ENCODE data around the gene GABPB2. TPM values are rescaled to one million over a fixed set of nuclear protein-coding genes. Genes with fewer than 3 reads are reported as not detected.
A peak's percentile ranks its signal among the peaks of the same experiment; 100 is the strongest.

Gene GABPB2
- total and polyA plus RNA-seq, 2 experiments from 2014 or later: 1.1 to 2.6 TPM

GRCh38 chr1:151158751-151159251, 88.2 kb downstream of the GABPB2 start:
- Mint-ChIP-seq H3K4me1 (peaks cover 12% of the 10 kb centered on the region; the same call in 2 of the 3 replicates), H3K4me3 (no peak overlapping the region), H3K27ac (no peak overlapping the region), H3K36me3 (ENCODE audit: low read depth) (peaks cover 13% of the 10 kb centered on the region), H3K27me3 (ENCODE audit: insufficient read depth, low read depth, poor library complexity) (peaks cover 11% of the 10 kb centered on the region), H3K9me3 (no peaks in the 10 kb centered on the region)
- H2AFZ ChIP-seq: no peak overlapping the region
- no peaks in the 10 kb centered on the region for H3K9me2 ChIP-seq (ENCODE audit: insufficient read depth)
- no peaks in the 10 kb centered on the region for H4K20me1 ChIP-seq (replicated peaks; ENCODE audit: insufficient read depth)
- DNase-seq (ENCODE audit: low spot score) (peak; percentile 40), ATAC-seq (peak; percentile 20; the same call in 1 of the 3 replicates)
- H3K27ac ChIP-seq (ENCODE audit: low read depth): no peak overlapping the region
- TF ChIP-seq STAT1 (IDR thresholded peaks at IDR 0.05; ENCODE audit: unreplicated experiment) (no peak), EZH2phosphoT487 (IDR thresholded peaks at IDR 0.05; ENCODE audit: unreplicated experiment) (no peak), JUNB (IDR thresholded peaks at IDR 0.05; ENCODE audit: unreplicated experiment) (no peak), CREB1 (CRISPR knock-in tag; IDR thresholded peaks at IDR 0.05; ENCODE audit: low read depth) (no peak)
- no peak overlapping the region for H3K4me2 ChIP-seq
- 0 out of 2 replicates have a peak, but pooled peaks cover 6% of the 10 kb centered on the region for H3K36me3 ChIP-seq (ENCODE audit: insufficient read depth)
- no peaks in the 10 kb centered on the region; the same call in 1 of the 2 replicates for H3F3A ChIP-seq (replicated peaks; ENCODE audit: low read depth)
- H3K79me2 ChIP-seq (replicated peaks; ENCODE audit: insufficient read depth): no peaks in the 10 kb centered on the region
- H3K4me3 ChIP-seq: no peak overlapping the region
- peaks cover 5% of the 10 kb centered on the region; the same call in 1 of the 2 replicates for H3K4me1 ChIP-seq (ENCODE audit: insufficient read depth)
- no peaks in the 10 kb centered on the region for H3K27me3 ChIP-seq (ENCODE audit: insufficient read depth)

GRCh38 chr1:151159373-151159772, 88.8 kb downstream of the GABPB2 start:
- Histone ChIP-seq H3F3A (replicated peaks; ENCODE audit: low read depth) (peaks cover under 1% of the 10 kb centered on the region; the same call in 1 of the 2 replicates), H3K4me2 (no peak overlapping the region), H3K36me3 (ENCODE audit: insufficient read depth) (0 out of 2 replicates have a peak, but pooled peaks cover 6% of the 10 kb centered on the region), H2AFZ (no peak overlapping the region), H4K20me1 (replicated peaks; ENCODE audit: insufficient read depth) (no peaks in the 10 kb centered on the region), H3K4me3 (no peak overlapping the region), H3K4me1 (ENCODE audit: insufficient read depth) (peaks cover 6% of the 10 kb centered on the region; the same call in 1 of the 2 replicates), H3K27me3 (ENCODE audit: insufficient read depth) (no peaks in the 10 kb centered on the region), H3K9me2 (ENCODE audit: insufficient read depth) (no peaks in the 10 kb centered on the region), H3K27ac (ENCODE audit: low read depth) (no peak overlapping the region), H3K79me2 (replicated peaks; ENCODE audit: insufficient read depth) (no peaks in the 10 kb centered on the region; the same call in 1 of the 2 replicates)
- H3K27ac Mint-ChIP-seq: no peak overlapping the region
- H3K9me3 Mint-ChIP-seq: no peaks in the 10 kb centered on the region
- H3K36me3 Mint-ChIP-seq (ENCODE audit: low read depth): peaks cover 13% of the 10 kb centered on the region
- ATAC-seq (no peak), DNase-seq (ENCODE audit: low spot score) (no peak)
- peaks cover 16% of the 10 kb centered on the region for H3K4me1 Mint-ChIP-seq
- H3K27me3 Mint-ChIP-seq (ENCODE audit: insufficient read depth, low read depth, poor library complexity): peaks cover 11% of the 10 kb centered on the region
- no peak overlapping the region for H3K4me3 Mint-ChIP-seq
- TF ChIP-seq ETS1 (IDR thresholded peaks at IDR 0.05): no peak
- no peak for TF ChIP-seq CREB1 (CRISPR knock-in tag; IDR thresholded peaks at IDR 0.05; ENCODE audit: low read depth)
- TF ChIP-seq STAT1 (IDR thresholded peaks at IDR 0.05; ENCODE audit: unreplicated experiment): no peak
- TF ChIP-seq ZNF462 (CRISPR knock-in tag; IDR thresholded peaks at IDR 0.05): no peak
- TF ChIP-seq REST (IDR thresholded peaks at IDR 0.05; ENCODE audit: unreplicated experiment): no peak
- TF ChIP-seq EZH2 (IDR thresholded peaks at IDR 0.05; ENCODE audit: low read depth, unreplicated experiment): no peak

Data from GM23338 (cell line).